ENCODE results near the gene OR2V1. TPM values are rescaled to one million over a fixed set of nuclear protein-coding genes. Genes with fewer than 3 reads are reported as not detected.
A peak's percentile ranks its signal among the peaks of the same experiment; 100 is the strongest.
"Not testable (repeated sequence)": the region's sequence is repeated elsewhere in the genome, so short reads cannot be mapped to it uniquely, and the experiment has no call there.

The OR2V1 gene
- total RNA-seq, 1 donor from 2014 or later, result not detected

DNA sequence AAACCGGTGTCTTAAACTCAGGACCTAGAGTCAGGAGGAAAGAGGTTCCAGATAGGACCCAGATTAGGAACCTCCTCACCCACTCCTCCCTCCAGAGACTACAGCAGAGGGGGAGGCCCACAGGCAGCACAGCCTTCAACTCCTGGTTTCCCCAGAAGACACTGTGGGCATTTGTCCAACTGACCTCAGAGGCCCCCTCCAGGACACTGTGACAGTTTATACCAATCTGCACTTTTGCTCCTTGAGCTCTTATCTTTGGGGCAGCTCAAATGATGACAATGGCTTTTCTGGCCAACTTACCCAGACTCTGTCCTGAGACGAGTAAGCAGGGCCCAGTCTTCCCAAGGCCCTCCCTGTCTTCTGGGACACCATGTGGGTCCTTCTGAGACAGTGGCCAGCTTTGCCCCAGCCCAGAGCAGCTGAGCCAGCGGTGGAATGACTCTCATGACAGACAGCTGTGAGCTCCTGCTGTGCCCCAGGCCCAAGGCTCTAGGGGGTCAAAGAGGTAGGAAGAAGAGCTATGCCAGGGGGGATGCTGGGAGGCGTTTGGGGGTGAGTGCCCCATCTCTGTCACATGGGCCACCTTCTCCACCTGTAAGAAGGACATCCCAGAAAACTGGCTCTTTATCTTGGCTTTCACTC, 30.7 kb upstream of the OR2V1 start:
- Mint-ChIP-seq H3K4me3 (ENCODE audit: unreplicated experiment) (peak overlapping the region; percentile 60), H3K27ac (ENCODE audit: unreplicated experiment) (peak overlapping the region; percentile 89), H3K27me3 (ENCODE audit: low read depth) (peaks cover 15% of the 10 kb centered on the region), H3K9me3 (ENCODE audit: low read depth) (no peaks in the 10 kb centered on the region), H3K36me3 (ENCODE audit: low read depth) (no peaks in the 10 kb centered on the region), H3K4me1 (ENCODE audit: low read depth) (peaks cover 11% of the 10 kb centered on the region)
- DNase-seq (ENCODE audit: low spot score), result no peak
- TF ChIP-seq, protein P1, sequence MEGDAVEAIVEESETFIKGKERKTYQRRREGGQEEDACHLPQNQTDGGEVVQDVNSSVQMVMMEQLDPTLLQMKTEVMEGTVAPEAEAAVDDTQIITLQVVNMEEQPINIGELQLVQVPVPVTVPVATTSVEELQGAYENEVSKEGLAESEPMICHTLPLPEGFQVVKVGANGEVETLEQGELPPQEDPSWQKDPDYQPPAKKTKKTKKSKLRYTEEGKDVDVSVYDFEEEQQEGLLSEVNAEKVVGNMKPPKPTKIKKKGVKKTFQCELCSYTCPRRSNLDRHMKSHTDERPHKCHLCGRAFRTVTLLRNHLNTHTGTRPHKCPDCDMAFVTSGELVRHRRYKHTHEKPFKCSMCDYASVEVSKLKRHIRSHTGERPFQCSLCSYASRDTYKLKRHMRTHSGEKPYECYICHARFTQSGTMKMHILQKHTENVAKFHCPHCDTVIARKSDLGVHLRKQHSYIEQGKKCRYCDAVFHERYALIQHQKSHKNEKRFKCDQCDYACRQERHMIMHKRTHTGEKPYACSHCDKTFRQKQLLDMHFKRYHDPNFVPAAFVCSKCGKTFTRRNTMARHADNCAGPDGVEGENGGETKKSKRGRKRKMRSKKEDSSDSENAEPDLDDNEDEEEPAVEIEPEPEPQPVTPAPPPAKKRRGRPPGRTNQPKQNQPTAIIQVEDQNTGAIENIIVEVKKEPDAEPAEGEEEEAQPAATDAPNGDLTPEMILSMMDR (IDR thresholded peaks at IDR 0.05), result no peak

DNA sequence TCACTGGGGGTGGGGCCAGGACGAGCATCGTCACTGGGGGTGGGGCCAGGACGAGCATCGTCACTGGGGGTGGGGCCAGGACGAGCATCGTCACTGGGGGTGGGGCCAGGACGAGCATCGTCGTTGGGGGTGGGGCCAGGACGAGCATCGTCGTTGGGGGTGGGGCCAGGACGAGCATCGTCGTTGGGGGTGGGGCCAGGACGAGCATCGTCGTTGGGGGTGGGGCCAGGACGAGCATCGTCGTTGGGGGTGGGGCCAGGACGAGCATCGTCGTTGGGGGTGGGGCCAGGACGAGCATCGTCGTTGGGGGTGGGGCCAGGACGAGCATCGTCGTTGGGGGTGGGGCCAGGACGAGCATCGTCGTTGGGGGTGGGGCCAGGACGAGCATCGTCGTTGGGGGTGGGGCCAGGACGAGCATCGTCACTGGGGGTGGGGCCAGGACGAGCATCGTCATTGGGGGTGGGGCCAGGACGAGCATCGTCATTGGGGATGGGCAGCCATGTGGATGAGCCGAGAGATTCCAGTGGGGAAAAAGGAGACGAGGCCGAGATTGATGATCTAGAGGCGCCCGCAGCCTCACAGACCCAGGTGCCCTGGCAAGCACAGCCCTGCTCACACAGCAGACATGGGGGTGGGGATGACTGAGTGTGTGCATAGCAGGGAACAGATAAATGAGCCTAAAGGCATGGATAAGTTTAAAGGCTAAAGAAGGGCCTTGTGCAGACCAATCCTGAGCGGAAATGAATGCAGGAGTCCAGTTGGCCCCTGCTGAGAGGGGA, 30.0 kb upstream of the OR2V1 start:
- H3K36me3 Mint-ChIP-seq (ENCODE audit: low read depth); DNase-seq (ENCODE audit: low spot score); H3K9me3 Mint-ChIP-seq (ENCODE audit: low read depth): not testable (repeated sequence)
- peaks cover 11% of the 10 kb centered on the region for H3K4me1 Mint-ChIP-seq (ENCODE audit: low read depth)
- peak overlapping the region; percentile 89 for H3K27ac Mint-ChIP-seq (ENCODE audit: unreplicated experiment)
- peak overlapping the region; percentile 60 for H3K4me3 Mint-ChIP-seq (ENCODE audit: unreplicated experiment)
- H3K27me3 Mint-ChIP-seq (ENCODE audit: low read depth), result peaks cover 19% of the 10 kb centered on the region

DNA sequence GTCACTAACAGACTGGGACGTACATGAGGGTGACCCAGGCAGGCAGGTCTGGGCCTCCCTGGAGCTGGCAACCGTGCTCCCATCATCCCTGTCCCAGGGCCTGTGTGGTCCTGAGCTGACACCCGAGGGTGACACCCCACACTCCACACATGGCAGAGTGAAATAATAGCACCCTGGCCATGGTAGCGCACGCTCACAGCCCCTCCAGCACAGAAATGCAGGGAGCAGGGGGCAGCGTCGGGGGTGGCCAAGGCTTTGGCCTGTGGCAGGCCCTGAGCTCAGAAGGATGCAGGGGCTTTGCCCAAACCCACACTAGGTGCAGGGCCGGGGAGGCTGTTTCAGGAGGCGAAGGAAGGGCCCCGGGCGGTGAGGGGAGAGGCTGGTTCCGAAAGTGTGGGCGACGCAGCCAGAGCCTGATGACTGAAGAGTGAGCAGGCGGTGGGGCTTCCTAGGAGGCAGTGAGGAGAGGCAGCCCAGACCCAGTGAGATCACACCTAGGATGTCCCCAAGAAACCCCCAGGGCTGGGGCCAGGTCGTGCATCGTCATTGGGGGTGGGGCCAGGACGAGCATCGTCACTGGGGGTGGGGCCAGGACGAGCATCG, 29.3 kb upstream of the OR2V1 start:
- peaks cover 16% of the 10 kb centered on the region for H3K27me3 Mint-ChIP-seq (ENCODE audit: low read depth)

DNA sequence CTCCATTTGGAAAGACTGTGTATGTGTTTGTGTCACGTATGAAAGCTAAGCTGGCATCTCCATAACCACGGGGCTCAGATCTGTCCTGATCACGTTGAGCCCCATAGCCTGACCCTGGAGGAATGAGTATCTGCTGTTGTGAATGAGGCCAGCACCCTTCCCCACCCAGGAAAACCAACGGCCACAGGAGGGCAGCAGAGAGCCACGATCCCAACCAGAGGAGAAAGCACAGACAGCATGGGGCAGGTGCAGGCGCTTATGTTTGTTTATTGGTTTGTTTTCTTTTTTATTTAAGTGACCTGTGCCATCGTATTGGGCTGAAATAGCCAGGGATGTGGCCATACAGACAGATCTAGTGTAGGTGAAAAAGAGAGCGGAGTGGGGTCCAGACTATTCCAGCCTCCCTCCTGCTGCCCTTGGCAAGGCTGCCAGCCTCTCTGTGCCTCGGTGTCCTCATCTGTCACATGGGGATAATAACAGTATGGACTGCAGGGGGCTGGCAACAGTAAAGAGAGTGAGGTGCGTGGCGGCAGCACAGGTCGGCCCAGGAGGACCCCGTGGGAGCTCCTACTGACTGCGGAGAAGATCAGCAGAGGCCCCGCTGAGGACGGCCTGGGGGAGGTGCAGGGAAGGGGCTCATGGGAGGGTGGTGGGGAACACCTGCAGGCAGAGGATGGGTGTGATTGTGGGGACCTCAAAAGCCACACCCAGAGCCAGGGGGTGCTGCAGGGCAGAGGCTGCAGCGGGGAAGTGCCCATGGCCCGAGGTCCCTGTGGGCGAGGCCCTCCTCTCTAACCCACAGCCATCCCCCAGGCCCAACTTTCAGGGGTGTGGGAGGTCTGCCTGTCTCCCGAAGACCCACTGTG, 28.6 kb upstream of the OR2V1 start:
- Mint-ChIP-seq H3K4me3 (ENCODE audit: unreplicated experiment) (peak overlapping the region; percentile 52), H3K36me3 (ENCODE audit: low read depth) (no peaks in the 10 kb centered on the region), H3K9me3 (ENCODE audit: low read depth) (no peaks in the 10 kb centered on the region), H3K27me3 (ENCODE audit: low read depth) (peaks cover 16% of the 10 kb centered on the region), H3K27ac (ENCODE audit: unreplicated experiment) (peak overlapping the region; percentile 66), H3K4me1 (ENCODE audit: low read depth) (peaks cover 11% of the 10 kb centered on the region)
- no peak for DNase-seq (ENCODE audit: low spot score)
- TF ChIP-seq, protein P1 (IDR thresholded peaks at IDR 0.05), result peak; percentile 92

More for the DNA sequence above, 29.3 kb upstream of the OR2V1 start:
- DNase-seq (ENCODE audit: low spot score), result no peak
- TF ChIP-seq, protein P1 (IDR thresholded peaks at IDR 0.05), result no peak
- no peaks in the 10 kb centered on the region for H3K36me3 Mint-ChIP-seq (ENCODE audit: low read depth)
- H3K9me3 Mint-ChIP-seq (ENCODE audit: low read depth), result no peaks in the 10 kb centered on the region
- peak overlapping the region; percentile 55 for H3K4me3 Mint-ChIP-seq (ENCODE audit: unreplicated experiment)
- H3K4me1 Mint-ChIP-seq (ENCODE audit: low read depth), result peaks cover 11% of the 10 kb centered on the region
- peak overlapping the region; percentile 74 for H3K27ac Mint-ChIP-seq (ENCODE audit: unreplicated experiment)

DNA sequence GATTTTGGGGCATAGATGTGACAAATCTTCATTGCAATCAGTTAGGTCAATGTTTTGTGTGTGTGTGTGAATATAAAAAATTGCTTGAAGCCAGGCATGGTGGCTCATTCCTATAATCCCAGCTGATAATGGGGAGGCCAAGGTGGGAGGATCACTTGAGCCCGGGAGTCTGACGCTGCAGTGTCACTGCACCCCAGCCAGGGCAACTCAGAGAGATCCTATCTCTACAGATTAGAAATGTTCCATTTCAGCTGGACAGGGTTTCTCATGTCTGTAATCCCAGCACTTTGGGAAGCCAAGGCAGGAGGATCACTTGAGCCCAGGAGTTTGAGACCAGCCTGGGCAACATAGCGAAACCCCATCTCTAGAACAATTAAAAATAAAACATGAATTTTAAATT, 27.9 kb upstream of the OR2V1 start:
- TF ChIP-seq, protein P1 (IDR thresholded peaks at IDR 0.05), result no peak
- Mint-ChIP-seq H3K9me3 (ENCODE audit: low read depth) (no peaks in the 10 kb centered on the region), H3K27me3 (ENCODE audit: low read depth) (peaks cover 16% of the 10 kb centered on the region), H3K36me3 (ENCODE audit: low read depth) (no peaks in the 10 kb centered on the region), H3K4me3 (ENCODE audit: unreplicated experiment) (no peak overlapping the region), H3K27ac (ENCODE audit: unreplicated experiment) (no peak overlapping the region), H3K4me1 (ENCODE audit: low read depth) (peaks cover 11% of the 10 kb centered on the region)
- no peak for DNase-seq (ENCODE audit: low spot score)
